Neural cell (in vitro differentiated cells): ENCODE results near the gene MYH13. TPM values are rescaled to one million over a fixed set of nuclear protein-coding genes. Genes with fewer than 3 reads are reported as not detected.

Experiments used
- H2AFZ ChIP-seq: fragments of 200-600, 300-800 bp; sonication (generic), shearing (Covaris generic); 2 replicates; pipeline ENCODE4 v1.6.0; 2014; ENCODE audit warnings: low read depth, mild to moderate bottlenecking, antibody characterized with exemption, low read length, moderate library complexity
- H3F3A ChIP-seq: fragments of 200-600 bp; shearing (Covaris generic); 2 replicates; pipeline ENCODE4 v1.6.1; 2016; ENCODE audit warnings: mild to moderate bottlenecking, moderate library complexity, mixed read lengths, antibody characterized with exemption, low read length; ENCODE audit not compliant: insufficient read depth, poor library complexity, severe bottlenecking
- H3K27ac ChIP-seq: fragments of 200-600, 300-800 bp; sonication (generic), shearing (Covaris generic); 2 replicates; pipeline ENCODE4 v1.5.1; 2014; ENCODE audit warnings: mild to moderate bottlenecking, low read length, moderate library complexity
- H3K27me3 ChIP-seq: fragments of 300-800, 200-600 bp; sonication (generic), shearing (Covaris generic); 2 replicates; pipeline ENCODE4 v1.6.0; 2014; ENCODE audit warnings: mild to moderate bottlenecking, low read depth, low read length, moderate library complexity; ENCODE audit not compliant: insufficient read depth
- H3K36me3 ChIP-seq: fragments of 300-800, 200-600 bp; sonication (generic), shearing (Covaris generic); 2 replicates; pipeline ENCODE4 v1.5.1; 2014; ENCODE audit warnings: mild to moderate bottlenecking, antibody characterized with exemption, low read length, moderate library complexity; ENCODE audit not compliant: insufficient read depth
- H3K4me2 ChIP-seq: fragments of 300-800, 200-600 bp; sonication (generic), shearing (Covaris generic); 2 replicates; pipeline ENCODE4 v1.6.0; 2014; ENCODE audit warnings: mild to moderate bottlenecking, low read length
- H3K4me3 ChIP-seq: fragments of 300-800, 200-600 bp; sonication (generic), shearing (Covaris generic); 2 replicates; pipeline ENCODE4 v1.5.1; 2014; ENCODE audit warnings: mild to moderate bottlenecking, low read length, moderate library complexity
- H3K79me2 ChIP-seq: fragments of 200-600 bp; shearing (Covaris generic); replicated peaks from 2 replicates; pipeline ENCODE4 v1.6.0; 2014; ENCODE audit warnings: mild to moderate bottlenecking, low read length, moderate library complexity; ENCODE audit not compliant: insufficient read depth
- H3K9ac ChIP-seq: fragments of 300-800, 200-600 bp; sonication (generic), shearing (Covaris generic); 2 replicates; pipeline ENCODE4 v1.6.1; 2016; ENCODE audit warnings: mild to moderate bottlenecking, low read length, mixed read lengths
- H3K9me2 ChIP-seq: fragments of 200-600 bp; shearing (Covaris generic); 2 replicates; pipeline ENCODE4 v1.6.1; 2016; ENCODE audit warnings: mild to moderate bottlenecking, low read length, mixed read lengths; ENCODE audit not compliant: insufficient read depth
- H3K9me3 ChIP-seq: fragments of 200-600, 300-800 bp; sonication (generic), shearing (Covaris generic); 2 replicates; pipeline ENCODE4 v1.6.1; 2016; ENCODE audit warnings: mild to moderate bottlenecking, mixed run types, low read length, moderate library complexity, mixed read lengths
- H4K20me1 ChIP-seq: fragments of 200-600 bp; shearing (Covaris generic); 2 replicates; pipeline ENCODE4 v1.6.1; 2016; ENCODE audit warnings: mild to moderate bottlenecking, mixed run types; ENCODE audit not compliant: insufficient read depth
- CTCF ChIP-seq: fragments of 450-650 bp; IDR thresholded peaks from 2 replicates; pipeline ENCODE4 v1.5.1; 2014; ENCODE audit warnings: antibody characterized with exemption, mild to moderate bottlenecking, moderate library complexity; ENCODE audit not compliant: poor library complexity, severe bottlenecking
- EP300 ChIP-seq: fragments of 450-650 bp; conservative IDR thresholded peaks from 2 replicates; pipeline ENCODE4 v1.6.1; 2014; ENCODE audit warnings: antibody characterized with exemption, mild to moderate bottlenecking, moderate library complexity; ENCODE audit not compliant: poor library complexity, severe bottlenecking
- EZH2 ChIP-seq: fragments of 200-600, 300-800 bp; shearing (Covaris generic), sonication (generic); IDR thresholded peaks from 2 replicates; pipeline ENCODE4 v1.6.1; 2014; ENCODE audit warnings: antibody characterized with exemption, low read length, borderline replicate concordance, mild to moderate bottlenecking; ENCODE audit not compliant: insufficient read depth, poor library complexity, severe bottlenecking
- MXI1 ChIP-seq: fragments of 450-650 bp; conservative IDR thresholded peaks from 2 replicates; pipeline ENCODE4 v1.6.1; 2014; ENCODE audit warnings: antibody characterized with exemption, mild to moderate bottlenecking; ENCODE audit not compliant: poor library complexity, severe bottlenecking
- POLR2AphosphoS5 ChIP-seq: IDR thresholded peaks from 2 replicates; pipeline ENCODE4 v1.6.1; 2012
- RAD21 ChIP-seq: fragments of 450-650 bp; conservative IDR thresholded peaks from 2 replicates; pipeline ENCODE4 v1.6.1; 2014; ENCODE audit warnings: antibody characterized with exemption, mild to moderate bottlenecking, moderate library complexity
- REST ChIP-seq: IDR thresholded peaks from 2 replicates; pipeline ENCODE4 v1.6.1; 2012; ENCODE audit warnings: borderline replicate concordance
- SMC3 ChIP-seq: fragments of 450-650 bp; conservative IDR thresholded peaks from 2 replicates; pipeline ENCODE4 v1.6.1; 2014; ENCODE audit warnings: antibody characterized with exemption, mild to moderate bottlenecking, moderate library complexity; ENCODE audit not compliant: poor library complexity
- TAF1 ChIP-seq: IDR thresholded peaks from 2 replicates; pipeline ENCODE4 v1.6.1; 2012; ENCODE audit warnings: low read depth
- polyA plus RNA-seq: library from polyadenylated mRNA; depleted of rRNA; stranded (reverse); fragments of >200 nt; gene quantifications from 2 replicates; pipeline ENCODE4 v1.2.3, GENCODE V29; 2014

MYH13 gene
- polyA plus RNA-seq, 1 donor from 2014 or later = 0.05 TPM

GRCh38 chr17:10309003-10309974 lies 63.5 kb downstream of the MYH13 start:
- Histone ChIP-seq H3F3A (no peaks in the 10 kb centered on the region), H3K36me3 (no peaks in the 10 kb centered on the region), H3K27me3 (no peaks in the 10 kb centered on the region), H4K20me1 (no peaks in the 10 kb centered on the region), H3K79me2 (no peaks in the 10 kb centered on the region), H3K27ac (no peak overlapping the region), H3K4me3 (no peak overlapping the region), H3K9ac (no peak overlapping the region), H3K9me3 (no peaks in the 10 kb centered on the region), H3K9me2 (no peaks in the 10 kb centered on the region), H3K4me2 (no peak overlapping the region), H2AFZ (no peak overlapping the region)
- TF ChIP-seq REST = no peak
- TF ChIP-seq POLR2AphosphoS5 = no peak
- no peak for TF ChIP-seq TAF1
- no peak for TF ChIP-seq EZH2
- no peak for TF ChIP-seq SMC3

- H3K4me2 ChIP-seq = no peak overlapping the region
- no peaks in the 10 kb centered on the region for H4K20me1 ChIP-seq
- H3K9me2 ChIP-seq = no peaks in the 10 kb centered on the region
- no peaks in the 10 kb centered on the region for H3K9me3 ChIP-seq
- H3K27me3 ChIP-seq = no peaks in the 10 kb centered on the region
- TF ChIP-seq CTCF = no peak
- TF ChIP-seq SMC3 = no peak
- TF ChIP-seq MXI1 = no peak
- TF ChIP-seq REST = no peak
- no peak for TF ChIP-seq POLR2AphosphoS5
- TF ChIP-seq EZH2 = no peak
- no peak for TF ChIP-seq EP300
- TF ChIP-seq RAD21 = no peak
- TF ChIP-seq TAF1 = no peak
- H3K4me3 ChIP-seq = no peak overlapping the region
- no peaks in the 10 kb centered on the region for H3F3A ChIP-seq
- no peak overlapping the region for H3K9ac ChIP-seq
- no peak overlapping the region for H3K27ac ChIP-seq
- no peaks in the 10 kb centered on the region for H3K36me3 ChIP-seq
- H3K79me2 ChIP-seq = no peaks in the 10 kb centered on the region
- no peak overlapping the region for H2AFZ ChIP-seq
Observed at GRCh38 chr17:10306585-10306984, 66.2 kb downstream of the MYH13 start.
